ENCODE results near the gene ZRANB3. TPM values are rescaled to one million over a fixed set of nuclear protein-coding genes. Genes with fewer than 3 reads are reported as not detected.
"Not testable (repeated sequence)": the region's sequence is repeated elsewhere in the genome, so short reads cannot be mapped to it uniquely, and the experiment has no call there.

Gene ZRANB3
- total RNA-seq, 2 donors from 2014 or later: 3.2 to 3.5 TPM

GRCh38 chr2:135105513-135106316 is 425.3 kb downstream of the ZRANB3 start:
- DNase-seq; ATAC-seq; intact Hi-C loops (cut with DNase I, micrococcal nuclease): not testable (repeated sequence)

GRCh38 chr2:135103843-135104242 is 427.2 kb downstream of the ZRANB3 start:
- ATAC-seq (no peak), DNase-seq (no peak)
- intact Hi-C loops (cut with DNase I, micrococcal nuclease): no loop called here

GRCh38 chr2:135099802-135100483 is 431.1 kb downstream of the ZRANB3 start:
- DNase-seq (no peak), ATAC-seq (peak; percentile 61)
- intact Hi-C loops (cut with DNase I, micrococcal nuclease): no loop called here

- ATAC-seq (no peak), DNase-seq (no peak)
- intact Hi-C loops (cut with DNase I, micrococcal nuclease): no loop called here
Measured at GRCh38 chr2:135097532-135098231, 433.3 kb downstream of the ZRANB3 start.

GRCh38 chr2:135096665-135097446 is 434.2 kb downstream of the ZRANB3 start:
- ATAC-seq: no peak
- intact Hi-C loops (cut with DNase I, micrococcal nuclease): no loop called here
- no peak for DNase-seq

- intact Hi-C loops (cut with DNase I, micrococcal nuclease): no loop called here
- no peak for DNase-seq
- ATAC-seq: no peak
Measured at GRCh38 chr2:135095591-135095990, 435.4 kb downstream of the ZRANB3 start.

GRCh38 chr2:135094508-135094907 is 436.5 kb downstream of the ZRANB3 start:
- intact Hi-C loops (cut with DNase I, micrococcal nuclease): no loop called here
- ATAC-seq: no peak
- DNase-seq: no peak

- DNase-seq: no peak
- intact Hi-C loops (cut with DNase I, micrococcal nuclease): no loop called here
- peak; percentile 93 for ATAC-seq
Measured at GRCh38 chr2:135093670-135094330, 437.2 kb downstream of the ZRANB3 start.

GRCh38 chr2:135093193-135093592 is 437.8 kb downstream of the ZRANB3 start:
- ATAC-seq: peak; percentile 71
- no peak for DNase-seq

GRCh38 chr2:135091681-135092080 is 439.3 kb downstream of the ZRANB3 start:
- DNase-seq (no peak), ATAC-seq (peak; percentile 44)
- intact Hi-C loops (cut with DNase I, micrococcal nuclease): no loop called here

More at GRCh38 chr2:135093193-135093592, 437.8 kb downstream of the ZRANB3 start:
- intact Hi-C loops (cut with DNase I, micrococcal nuclease): no loop called here

- ATAC-seq, DNase-seq: not testable (repeated sequence)
Measured at GRCh38 chr2:135089597-135089996, 441.4 kb downstream of the ZRANB3 start.

More at GRCh38 chr2:135089597-135089996, 441.4 kb downstream of the ZRANB3 start:
- intact Hi-C loops (cut with DNase I, micrococcal nuclease): not testable (repeated sequence)

Other genes with a start within 250 kb of the ZRANB3 start
- gene R3HDM1, start 266 bp upstream of the ZRANB3 start, total RNA-seq: 10 to 100 TPM; 19.0 to 25.6 TPM
- gene UBXN4, start 210.6 kb upstream of the ZRANB3 start, total RNA-seq: 100 to 1,000 TPM; 103 to 107 TPM

All from left colon (tissue), 2 donors.